T-helper 1 cell (primary cell): ENCODE data around the gene REL.
"Not testable (repeated sequence)": the region's sequence is repeated elsewhere in the genome, so short reads cannot be mapped to it uniquely, and the experiment has no call there.

Experiments
- DNase-seq, 5 donors: peaks; one replicate each; pipeline ENCODE4 v3.0.0-alpha.2; 2012 to 2020

The REL gene

GRCh38 chr2:60868589-60869273, 12.6 kb upstream of the REL start:
- no peak for DNase-seq

DNA sequence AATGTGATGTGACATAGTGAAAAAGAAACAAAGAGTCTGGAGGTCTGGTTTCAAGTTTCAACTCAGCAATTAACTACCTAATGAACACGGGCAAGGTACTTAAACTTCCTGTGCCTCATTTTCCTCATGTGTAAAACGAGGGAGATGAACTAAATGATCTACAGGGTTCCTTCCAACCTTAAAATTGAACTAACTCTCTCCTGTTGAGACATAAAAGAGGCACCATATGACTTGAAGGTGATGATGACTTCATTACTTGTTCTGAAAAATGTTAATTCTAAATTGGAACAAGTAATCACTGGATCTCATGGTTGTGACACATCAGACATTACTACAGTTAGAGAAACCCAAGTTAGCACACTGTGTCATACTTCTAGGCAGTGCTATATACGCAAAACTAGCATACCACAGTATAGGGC, 8.9 kb upstream of the REL start:
- DNase-seq = peak in 1 of 5 donors; percentile 22

DNA sequence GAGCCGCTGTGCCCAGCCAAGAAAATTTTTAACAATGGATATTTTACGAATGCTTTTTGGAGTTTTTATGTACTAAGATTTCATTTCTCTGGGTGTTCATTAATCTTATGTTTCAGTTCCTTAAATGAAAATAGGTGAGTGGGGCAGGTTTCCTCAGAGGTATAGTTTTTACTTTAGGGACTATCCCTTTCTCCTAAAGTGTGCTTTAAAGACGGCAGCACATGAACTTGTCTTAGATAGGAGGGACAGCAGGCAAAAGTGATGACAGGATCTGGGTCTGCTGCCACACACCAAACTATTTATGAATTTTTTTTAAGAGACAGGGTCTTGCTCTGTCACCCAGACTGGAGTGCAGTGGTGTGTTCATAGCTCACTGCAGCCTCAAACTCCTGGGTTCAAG, 8.0 kb upstream of the REL start:
- no peak for DNase-seq

DNA sequence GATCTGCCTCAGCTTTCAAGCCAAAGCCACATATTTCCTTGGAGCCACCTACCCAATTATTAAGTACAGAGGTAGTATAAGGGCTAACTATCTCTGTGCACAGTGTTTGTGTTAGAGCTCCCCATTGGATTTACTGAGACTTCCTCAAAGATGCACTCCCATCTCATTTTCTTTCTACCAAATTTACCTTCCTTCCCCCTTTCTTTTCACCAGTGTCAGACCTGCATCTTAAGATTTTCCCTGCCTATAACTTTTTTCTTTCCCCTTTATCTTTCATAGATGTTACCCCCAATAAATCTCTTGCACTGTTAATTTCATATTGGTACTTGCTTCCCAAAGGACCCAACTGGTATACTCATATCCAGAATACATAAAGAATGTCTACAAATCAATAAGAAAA, 5.9 kb upstream of the REL start:
- no peak for DNase-seq

- DNase-seq = no peak
These were observed 729 bp upstream of the REL start for GRCh38 chr2:60880643-60881046.

DNA sequence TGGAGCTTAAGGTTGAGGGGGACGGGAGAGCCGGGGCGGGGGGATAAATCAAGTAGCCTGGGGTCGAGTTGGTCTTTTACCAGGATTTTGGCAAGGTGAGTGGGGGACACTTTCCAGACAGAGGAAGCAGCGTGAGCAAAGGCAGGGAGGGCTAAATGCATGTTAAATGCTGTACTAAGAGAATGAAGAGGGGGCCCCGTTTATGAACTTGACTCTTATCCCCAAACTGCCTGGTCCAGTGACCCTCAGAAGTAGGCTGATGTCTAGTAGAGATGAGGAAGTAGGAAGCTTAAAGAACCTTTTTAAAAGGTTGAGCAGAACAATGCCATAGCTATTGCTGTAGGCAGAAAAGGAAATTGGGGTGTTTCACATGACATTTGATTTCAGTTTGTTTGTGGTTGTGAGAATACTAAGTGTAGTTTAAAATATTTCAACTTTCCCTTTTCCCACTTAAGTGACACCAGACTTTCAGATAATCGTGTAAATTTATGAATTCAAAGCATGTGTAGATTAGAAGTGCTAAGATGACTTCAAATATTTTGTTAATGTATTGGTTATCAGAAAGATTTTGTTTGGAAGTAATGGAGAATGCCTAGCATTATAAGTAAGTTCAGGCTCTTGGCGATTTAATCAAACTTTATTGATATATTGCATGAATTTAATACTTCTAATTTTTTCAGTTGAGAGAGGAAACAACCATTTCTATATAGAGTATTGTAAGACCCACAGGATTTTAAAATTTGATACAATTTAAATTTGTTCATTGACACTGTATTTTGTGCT, 1.8 kb downstream of the REL start:
- DNase-seq = peak in 3 of 5 donors; percentile 4 to 38 (median 21)

DNA sequence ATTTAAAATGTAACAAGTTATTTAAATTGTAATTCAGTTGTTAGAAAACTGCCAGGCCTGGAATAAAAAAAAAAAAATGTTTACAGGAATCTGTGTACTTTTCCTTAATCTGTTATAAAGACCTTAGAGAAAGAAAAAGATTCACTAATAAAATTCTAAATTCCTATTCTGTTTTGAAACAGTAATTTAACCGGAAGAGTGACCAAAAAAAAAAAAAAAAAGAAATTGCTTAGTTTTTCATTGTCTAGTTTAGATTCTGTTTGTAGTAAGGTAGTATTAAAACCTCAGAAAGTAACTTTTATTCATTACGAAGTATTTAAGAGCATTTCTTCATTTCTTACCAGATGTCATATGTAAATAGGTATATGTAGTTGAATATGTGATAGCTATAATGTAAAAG, 2.5 kb downstream of the REL start:
- DNase-seq = no peak

GRCh38 chr2:60884800-60885199, 3.4 kb downstream of the REL start:
- no peak for DNase-seq

DNA sequence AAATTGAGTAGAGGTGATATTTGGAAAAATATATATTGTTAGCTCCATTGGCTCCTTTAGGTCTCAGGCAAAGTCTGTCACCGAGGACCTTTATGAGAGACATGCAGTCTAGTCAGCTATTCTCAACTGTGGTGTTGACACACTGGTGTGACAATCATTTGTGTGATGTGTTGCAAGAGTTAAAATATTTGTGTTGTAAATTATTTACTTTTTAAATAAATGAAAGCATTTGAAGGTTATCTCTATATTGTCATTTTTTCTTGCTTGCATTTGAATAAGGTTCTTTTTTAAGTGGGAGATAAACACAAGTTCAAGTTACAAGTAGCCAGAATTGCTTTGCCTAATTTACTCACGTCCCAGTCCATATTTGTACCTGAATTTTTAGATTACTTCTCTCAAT, 4.3 kb downstream of the REL start:
- DNase-seq = no peak

DNA sequence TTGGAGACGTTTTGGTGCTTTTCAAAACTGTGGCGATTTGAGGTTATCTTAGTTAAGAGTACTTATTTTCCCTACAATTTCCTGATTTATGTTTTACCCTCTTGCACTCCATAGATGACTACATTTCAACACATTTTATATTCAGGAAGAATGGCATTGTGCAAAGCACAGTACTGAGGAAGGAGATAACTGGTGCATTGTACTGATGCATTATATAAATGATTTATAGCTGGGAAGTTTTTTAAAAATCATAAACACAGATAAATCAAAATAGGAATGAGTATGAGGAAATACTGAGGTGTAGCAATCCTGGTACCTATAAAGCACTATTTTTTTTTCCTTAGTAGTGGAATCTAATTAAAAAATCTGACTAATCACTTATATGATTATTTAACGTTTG, 5.6 kb downstream of the REL start:
- DNase-seq = no peak

DNA sequence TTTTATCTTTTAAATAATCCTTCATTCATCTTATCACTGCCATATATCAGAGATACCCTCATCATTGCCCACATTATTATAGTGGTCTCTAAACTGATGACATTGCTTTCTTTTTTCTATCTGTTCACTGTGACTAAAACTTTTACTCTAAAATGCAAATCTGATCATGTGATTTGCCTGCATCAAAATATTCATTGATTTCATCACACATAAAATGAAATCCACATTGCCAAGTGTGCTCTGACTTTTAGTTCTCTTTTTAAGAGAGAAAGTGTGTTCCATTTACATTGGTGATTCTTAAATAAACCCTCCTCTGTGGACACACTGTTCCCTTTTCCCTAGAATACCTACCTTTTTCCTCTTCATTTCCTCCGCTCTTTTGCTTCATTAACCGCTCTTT, 7.5 kb downstream of the REL start:
- DNase-seq = no peak

GRCh38 chr2:60889581-60890392, 8.4 kb downstream of the REL start:
- DNase-seq = not testable (repeated sequence)

DNA sequence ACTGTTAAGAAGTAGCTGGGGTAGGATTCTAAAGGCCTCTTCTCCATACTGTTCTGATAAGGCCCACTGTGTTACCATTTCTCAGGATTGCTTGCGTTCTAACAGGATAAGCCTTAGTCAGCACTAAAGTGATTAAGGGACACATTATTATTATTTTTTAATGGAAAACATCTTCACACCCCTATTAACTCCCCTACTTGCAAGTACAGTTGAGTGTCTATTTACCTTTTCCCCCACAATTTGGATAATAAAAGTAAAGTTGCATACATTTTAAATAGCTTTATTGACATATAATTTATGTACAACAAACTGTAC, 9.0 kb downstream of the REL start:
- DNase-seq = no peak

DNA sequence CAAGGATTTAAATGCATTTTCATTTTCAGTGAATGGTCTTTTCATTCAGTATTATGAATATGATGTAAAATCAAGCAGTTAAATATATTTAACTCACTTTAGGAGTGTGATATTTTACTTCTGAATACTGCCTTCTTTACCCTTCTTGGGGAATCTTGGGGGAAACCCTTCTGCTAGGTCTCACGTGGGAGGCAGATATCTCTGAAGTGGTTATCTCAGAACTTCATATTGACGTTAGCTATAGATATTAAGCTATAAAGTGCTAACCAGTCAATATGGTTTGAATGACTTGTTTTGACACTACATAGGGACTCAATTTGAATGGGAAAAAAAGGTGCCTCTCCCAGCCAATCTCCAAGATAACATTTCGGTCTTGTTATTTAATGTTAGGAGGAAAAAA, 9.8 kb downstream of the REL start:
- DNase-seq = no peak

GRCh38 chr2:60898567-60898966, 17.2 kb downstream of the REL start:
- DNase-seq = no peak

GRCh38 chr2:60899230-60899891, 18.0 kb downstream of the REL start:
- DNase-seq = no peak

- no peak for DNase-seq
These were observed 18.5 kb downstream of the REL start for GRCh38 chr2:60899892-60900249.

DNA sequence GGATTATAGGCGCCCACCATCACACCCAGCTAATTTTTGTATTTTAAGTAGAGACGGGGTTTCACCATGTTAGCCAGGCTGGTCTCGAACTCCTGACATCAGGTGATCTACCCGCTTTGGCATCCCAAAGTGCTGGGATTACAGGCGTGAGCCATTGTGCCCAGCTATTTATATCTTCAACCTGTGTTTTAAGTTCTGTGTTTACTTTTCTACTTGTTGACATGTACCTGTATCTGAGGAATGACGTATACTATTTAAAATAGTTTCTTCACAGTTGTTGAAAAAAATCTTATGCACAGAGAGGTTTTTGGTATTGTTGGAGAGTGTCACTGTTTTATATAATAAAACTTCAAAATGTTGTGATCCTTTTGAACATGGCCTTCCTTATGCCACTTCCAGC, 19.9 kb downstream of the REL start:
- DNase-seq = not testable (repeated sequence)

- not testable (repeated sequence) for DNase-seq
These were observed 24.5 kb downstream of the REL start for GRCh38 chr2:60905867-60906266.

DNA sequence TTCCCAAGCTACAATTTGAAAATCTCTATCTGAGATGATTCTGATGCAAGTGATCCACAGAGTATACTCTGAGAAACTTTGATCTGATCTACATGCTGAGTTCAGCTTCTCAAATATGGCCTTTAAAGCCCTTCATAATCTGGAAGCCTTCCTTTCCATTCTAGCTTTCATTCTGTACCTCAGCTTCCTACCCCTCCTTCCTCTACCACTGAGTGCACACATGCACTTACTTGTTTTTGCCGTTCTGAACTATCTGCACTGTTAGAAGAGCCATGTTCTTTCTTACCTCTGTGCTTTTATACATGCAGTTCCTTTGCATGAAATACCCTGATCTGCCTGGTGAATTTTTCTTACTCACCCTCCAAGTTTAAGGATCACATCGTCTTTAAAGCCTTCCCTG, 25.0 kb downstream of the REL start:
- no peak for DNase-seq

DNA sequence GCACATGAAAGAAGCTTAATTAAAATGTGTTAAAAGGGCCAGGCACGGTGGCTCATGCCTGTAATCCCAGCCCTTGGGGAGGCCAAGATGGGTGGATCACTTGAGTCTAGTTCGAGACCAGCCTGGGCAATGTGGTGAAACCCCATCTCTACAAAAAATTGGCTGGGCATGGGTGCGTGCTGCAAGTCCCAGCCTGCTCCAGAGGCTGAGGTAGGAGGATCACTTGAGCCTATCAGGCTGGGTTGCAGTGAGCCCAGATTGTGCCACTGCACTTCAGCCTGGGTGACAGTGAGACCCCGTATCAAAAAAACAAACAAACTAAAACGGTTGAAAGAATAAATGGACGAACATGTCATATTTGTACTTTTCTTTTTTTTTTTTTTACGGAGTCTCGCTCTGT, 26.0 kb downstream of the REL start:
- no peak for DNase-seq

GRCh38 chr2:60925994-60926740, 44.8 kb downstream of the REL start:
- DNase-seq = no peak
